PFSK-1 (cell line): Measurements from ENCODE around the gene CASP12.

ENCODE experiments used
- POLR2AphosphoS5 ChIP-seq: IDR thresholded peaks from 2 replicates; pipeline ENCODE4 v1.6.1; 2012; ENCODE audit warnings: low read depth, mild to moderate bottlenecking, control low read depth, low read length, moderate library complexity
- REST ChIP-seq, 2 experiments: IDR thresholded peaks; 2 replicates each; pipeline versions ENCODE4 v1.6.1 to v1.8.0; 2011 to 2012; ENCODE audit warnings: low read depth in 2 of 2, low read length in 2 of 2, control low read depth in 1 of 2, inconsistent platforms in 1 of 2, mild to moderate bottlenecking in 1 of 2, moderate library complexity in 1 of 2; ENCODE audit not compliant: insufficient read depth in 1 of 2
- SIN3A ChIP-seq: IDR thresholded peaks from 2 replicates; pipeline ENCODE4 v1.6.1; 2012; ENCODE audit warnings: mild to moderate bottlenecking, low read length, moderate library complexity, borderline replicate concordance; ENCODE audit not compliant: insufficient read depth
- TAF1 ChIP-seq: IDR thresholded peaks from 2 replicates; pipeline ENCODE4 v1.6.1; 2012; ENCODE audit warnings: low read length, control low read depth, borderline replicate concordance; ENCODE audit not compliant: insufficient read depth

GRCh38 chr11:104916442-104916841 lies 18.2 kb upstream of the CASP12 start:
- TF ChIP-seq REST (IDR thresholded peaks at IDR 0.05; ENCODE audit: insufficient read depth in 1 of 2, low read depth in 2 of 2, low read length in 2 of 2) (no peak), TAF1 (no peak), SIN3A (no peak), POLR2AphosphoS5 (no peak)
